HEK293 (cell line): ENCODE data around the gene DDAH1.

Experiments used
- ZNF10 ChIP-seq: fragments of 450-650 bp; formaldehyde crosslinking; IDR thresholded peaks from 2 replicates; pipeline ENCODE4 v1.5.1; 2017; ENCODE audit warnings: missing biosample characterization, missing genetic modification characterization
- ZNF140 ChIP-seq: fragments of 450-650 bp; formaldehyde crosslinking; IDR thresholded peaks from 2 replicates; pipeline ENCODE4 v1.5.1; 2016; ENCODE audit warnings: missing biosample characterization, missing genetic modification characterization
- TF ChIP-seq, protein P1 (sequence below): fragments of 450-650 bp; formaldehyde crosslinking; IDR thresholded peaks from 2 replicates; pipeline ENCODE4 v1.5.1; 2016; ENCODE audit warnings: missing biosample characterization, missing genetic modification characterization
- TF ChIP-seq, protein P2 (sequence below): fragments of 450-650 bp; formaldehyde crosslinking; IDR thresholded peaks from 2 replicates; pipeline ENCODE4 v1.5.1; 2016; ENCODE audit warnings: missing biosample characterization, missing genetic modification characterization, low read depth
- TF ChIP-seq, protein P3 (sequence below): fragments of 450-650 bp; formaldehyde crosslinking; conservative IDR thresholded peaks from 2 replicates; pipeline ENCODE4 v1.5.1; 2016; ENCODE audit warnings: low read depth, missing biosample characterization, missing genetic modification characterization
- TF ChIP-seq, protein P4 (sequence below): fragments of 450-650 bp; formaldehyde crosslinking; IDR thresholded peaks from 2 replicates; pipeline ENCODE4 v1.5.1; 2016; ENCODE audit warnings: missing biosample characterization, missing genetic modification characterization

DNA sequence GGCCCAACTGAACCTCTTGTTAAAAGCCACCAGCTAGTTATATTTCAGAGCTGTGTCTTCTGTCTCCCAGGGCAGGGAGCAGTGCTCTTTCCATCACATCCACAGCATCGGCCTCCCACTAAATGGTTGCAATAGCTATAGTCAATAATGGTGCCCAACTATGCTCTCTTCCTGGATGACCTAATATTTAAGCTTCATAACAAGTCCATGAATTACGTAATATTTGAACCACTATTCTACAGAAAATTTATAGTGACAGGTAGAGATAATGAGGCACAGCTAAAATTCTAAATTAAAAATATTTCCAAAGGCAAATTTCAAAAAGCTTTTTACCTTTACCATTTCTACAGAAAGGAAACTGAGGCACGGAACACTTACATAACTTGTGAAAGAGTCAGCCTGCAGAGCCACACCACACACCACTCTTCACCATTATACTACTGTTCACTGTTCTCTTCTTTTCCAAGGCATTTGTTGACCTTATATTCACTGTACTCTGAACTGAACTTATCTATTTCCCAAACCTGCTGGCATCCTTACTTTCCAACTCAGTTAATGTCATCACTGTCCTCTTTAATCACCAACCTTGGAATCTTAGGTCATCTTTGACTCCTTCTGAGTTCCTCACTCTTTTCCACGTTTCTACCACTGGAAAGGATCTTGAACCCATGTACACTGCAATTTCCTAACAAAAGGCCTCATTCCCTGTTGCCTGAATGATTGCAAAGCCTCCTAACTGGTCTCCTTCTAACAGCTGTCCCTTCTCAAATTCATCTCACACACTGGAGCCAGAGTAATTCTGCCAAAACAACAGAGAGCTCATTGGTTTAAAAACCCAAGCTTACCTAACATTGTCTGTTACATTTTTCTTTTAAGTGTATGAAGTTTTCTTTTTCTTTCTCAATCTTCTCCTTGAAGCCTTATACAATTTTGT, 85.5 kb downstream of the DDAH1 start:
- TF ChIP-seq ZNF140 (tag by site-specific recombination) (no peak), ZNF10 (tag by site-specific recombination) (no peak)
- TF ChIP-seq, protein P1, sequence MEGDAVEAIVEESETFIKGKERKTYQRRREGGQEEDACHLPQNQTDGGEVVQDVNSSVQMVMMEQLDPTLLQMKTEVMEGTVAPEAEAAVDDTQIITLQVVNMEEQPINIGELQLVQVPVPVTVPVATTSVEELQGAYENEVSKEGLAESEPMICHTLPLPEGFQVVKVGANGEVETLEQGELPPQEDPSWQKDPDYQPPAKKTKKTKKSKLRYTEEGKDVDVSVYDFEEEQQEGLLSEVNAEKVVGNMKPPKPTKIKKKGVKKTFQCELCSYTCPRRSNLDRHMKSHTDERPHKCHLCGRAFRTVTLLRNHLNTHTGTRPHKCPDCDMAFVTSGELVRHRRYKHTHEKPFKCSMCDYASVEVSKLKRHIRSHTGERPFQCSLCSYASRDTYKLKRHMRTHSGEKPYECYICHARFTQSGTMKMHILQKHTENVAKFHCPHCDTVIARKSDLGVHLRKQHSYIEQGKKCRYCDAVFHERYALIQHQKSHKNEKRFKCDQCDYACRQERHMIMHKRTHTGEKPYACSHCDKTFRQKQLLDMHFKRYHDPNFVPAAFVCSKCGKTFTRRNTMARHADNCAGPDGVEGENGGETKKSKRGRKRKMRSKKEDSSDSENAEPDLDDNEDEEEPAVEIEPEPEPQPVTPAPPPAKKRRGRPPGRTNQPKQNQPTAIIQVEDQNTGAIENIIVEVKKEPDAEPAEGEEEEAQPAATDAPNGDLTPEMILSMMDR (tag by site-specific recombination) = no peak
- TF ChIP-seq, protein P2, sequence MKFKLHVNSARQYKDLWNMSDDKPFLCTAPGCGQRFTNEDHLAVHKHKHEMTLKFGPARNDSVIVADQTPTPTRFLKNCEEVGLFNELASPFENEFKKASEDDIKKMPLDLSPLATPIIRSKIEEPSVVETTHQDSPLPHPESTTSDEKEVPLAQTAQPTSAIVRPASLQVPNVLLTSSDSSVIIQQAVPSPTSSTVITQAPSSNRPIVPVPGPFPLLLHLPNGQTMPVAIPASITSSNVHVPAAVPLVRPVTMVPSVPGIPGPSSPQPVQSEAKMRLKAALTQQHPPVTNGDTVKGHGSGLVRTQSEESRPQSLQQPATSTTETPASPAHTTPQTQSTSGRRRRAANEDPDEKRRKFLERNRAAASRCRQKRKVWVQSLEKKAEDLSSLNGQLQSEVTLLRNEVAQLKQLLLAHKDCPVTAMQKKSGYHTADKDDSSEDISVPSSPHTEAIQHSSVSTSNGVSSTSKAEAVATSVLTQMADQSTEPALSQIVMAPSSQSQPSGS (tag by site-specific recombination) = no peak
- TF ChIP-seq, protein P3, sequence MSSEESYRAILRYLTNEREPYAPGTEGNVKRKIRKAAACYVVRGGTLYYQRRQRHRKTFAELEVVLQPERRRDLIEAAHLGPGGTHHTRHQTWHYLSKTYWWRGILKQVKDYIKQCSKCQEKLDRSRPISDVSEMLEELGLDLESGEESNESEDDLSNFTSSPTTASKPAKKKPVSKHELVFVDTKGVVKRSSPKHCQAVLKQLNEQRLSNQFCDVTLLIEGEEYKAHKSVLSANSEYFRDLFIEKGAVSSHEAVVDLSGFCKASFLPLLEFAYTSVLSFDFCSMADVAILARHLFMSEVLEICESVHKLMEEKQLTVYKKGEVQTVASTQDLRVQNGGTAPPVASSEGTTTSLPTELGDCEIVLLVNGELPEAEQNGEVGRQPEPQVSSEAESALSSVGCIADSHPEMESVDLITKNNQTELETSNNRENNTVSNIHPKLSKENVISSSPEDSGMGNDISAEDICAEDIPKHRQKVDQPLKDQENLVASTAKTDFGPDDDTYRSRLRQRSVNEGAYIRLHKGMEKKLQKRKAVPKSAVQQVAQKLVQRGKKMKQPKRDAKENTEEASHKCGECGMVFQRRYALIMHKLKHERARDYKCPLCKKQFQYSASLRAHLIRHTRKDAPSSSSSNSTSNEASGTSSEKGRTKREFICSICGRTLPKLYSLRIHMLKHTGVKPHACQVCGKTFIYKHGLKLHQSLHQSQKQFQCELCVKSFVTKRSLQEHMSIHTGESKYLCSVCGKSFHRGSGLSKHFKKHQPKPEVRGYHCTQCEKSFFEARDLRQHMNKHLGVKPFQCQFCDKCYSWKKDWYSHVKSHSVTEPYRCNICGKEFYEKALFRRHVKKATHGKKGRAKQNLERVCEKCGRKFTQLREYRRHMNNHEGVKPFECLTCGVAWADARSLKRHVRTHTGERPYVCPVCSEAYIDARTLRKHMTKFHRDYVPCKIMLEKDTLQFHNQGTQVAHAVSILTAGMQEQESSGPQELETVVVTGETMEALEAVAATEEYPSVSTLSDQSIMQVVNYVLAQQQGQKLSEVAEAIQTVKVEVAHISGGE = no peak
- TF ChIP-seq, protein P4, sequence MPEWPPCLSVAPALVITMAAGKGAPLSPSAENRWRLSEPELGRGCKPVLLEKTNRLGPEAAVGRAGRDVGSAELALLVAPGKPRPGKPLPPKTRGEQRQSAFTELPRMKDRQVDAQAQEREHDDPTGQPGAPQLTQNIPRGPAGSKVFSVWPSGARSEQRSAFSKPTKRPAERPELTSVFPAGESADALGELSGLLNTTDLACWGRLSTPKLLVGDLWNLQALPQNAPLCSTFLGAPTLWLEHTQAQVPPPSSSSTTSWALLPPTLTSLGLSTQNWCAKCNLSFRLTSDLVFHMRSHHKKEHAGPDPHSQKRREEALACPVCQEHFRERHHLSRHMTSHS (tag by site-specific recombination) = no peak
